Type B pancreatic cell (in vitro differentiated cells): ENCODE data around the gene APBA2. TPM values are rescaled to one million over a fixed set of nuclear protein-coding genes. Genes with fewer than 3 reads are reported as not detected.

Source experiments
- DNase-seq: peaks from one replicate; pipeline ENCODE4 v3.0.0; 2021; ENCODE audit warnings: mixed read lengths; ENCODE audit not compliant: unreplicated experiment; ENCODE audit errors: extremely low spot score
- H3K27ac Mint-ChIP-seq: 2 replicates; pipeline ENCODE4 v1.8.0; 2021; ENCODE audit warnings: mild to moderate bottlenecking, mixed read lengths
- H3K27me3 Mint-ChIP-seq: 2 replicates; pipeline ENCODE4 v1.8.0; 2021; ENCODE audit warnings: mixed read lengths
- H3K36me3 Mint-ChIP-seq: 2 replicates; pipeline ENCODE4 v1.8.0; 2021; ENCODE audit warnings: mixed read lengths
- H3K4me1 Mint-ChIP-seq: one replicate; pipeline ENCODE4 v1.8.0; 2021; ENCODE audit warnings: mixed read lengths; ENCODE audit not compliant: unreplicated experiment
- H3K4me3 Mint-ChIP-seq: 2 replicates; pipeline ENCODE4 v1.8.0; 2021; ENCODE audit warnings: mild to moderate bottlenecking, mixed read lengths
- H3K9me3 Mint-ChIP-seq: 2 replicates; pipeline ENCODE4 v1.8.0; 2021; ENCODE audit warnings: mixed read lengths
- CTCF ChIP-seq: fragments of 200-600 bp; sonication (generic); conservative IDR thresholded peaks from 2 replicates; pipeline ENCODE4 v1.5.0; 2021; ENCODE audit warnings: antibody characterized with exemption, mild to moderate bottlenecking
- total RNA-seq: library from RNA; stranded (reverse); gene quantifications from 2 replicates; pipeline ENCODE4 v1.2.1, GENCODE V29; 2021; ENCODE audit warnings: low replicate concordance

The APBA2 gene
- total RNA-seq, 1 donor from 2014 or later, result 33.3 TPM

GRCh38 chr15:28932361-28932760 is 46.6 kb downstream of the APBA2 start:
- Mint-ChIP-seq H3K27me3 (no peaks in the 10 kb centered on the region), H3K9me3 (no peaks in the 10 kb centered on the region), H3K36me3 (peaks cover 16% of the 10 kb centered on the region), H3K4me3 (no peak overlapping the region), H3K4me1 (peaks cover 13% of the 10 kb centered on the region), H3K27ac (no peak overlapping the region)
- DNase-seq, result no peak
- TF ChIP-seq CTCF, result no peak

GRCh38 chr15:28933710-28934445 is 48.1 kb downstream of the APBA2 start:
- Mint-ChIP-seq H3K4me1 (peaks cover 13% of the 10 kb centered on the region), H3K4me3 (no peak overlapping the region), H3K9me3 (no peaks in the 10 kb centered on the region), H3K27ac (no peak overlapping the region), H3K27me3 (no peaks in the 10 kb centered on the region), H3K36me3 (peaks cover 13% of the 10 kb centered on the region)
- no peak for DNase-seq
- TF ChIP-seq CTCF, result no peak

GRCh38 chr15:28934645-28935044 is 48.9 kb downstream of the APBA2 start:
- Mint-ChIP-seq H3K4me3 (no peak overlapping the region), H3K4me1 (peaks cover 13% of the 10 kb centered on the region), H3K27ac (no peak overlapping the region), H3K9me3 (no peaks in the 10 kb centered on the region), H3K27me3 (no peaks in the 10 kb centered on the region), H3K36me3 (peaks cover 10% of the 10 kb centered on the region)
- TF ChIP-seq CTCF, result no peak
- DNase-seq, result no peak

- Mint-ChIP-seq H3K27me3 (no peaks in the 10 kb centered on the region), H3K27ac (no peak overlapping the region), H3K9me3 (no peaks in the 10 kb centered on the region), H3K4me1 (peaks cover 13% of the 10 kb centered on the region), H3K4me3 (no peak overlapping the region), H3K36me3 (peaks cover 8% of the 10 kb centered on the region)
- no peak for DNase-seq
- TF ChIP-seq CTCF, result peak; percentile 58
These were observed 49.5 kb downstream of the APBA2 start for GRCh38 chr15:28935316-28935715.

GRCh38 chr15:28936081-28936480 is 50.3 kb downstream of the APBA2 start:
- no peaks in the 10 kb centered on the region for H3K27me3 Mint-ChIP-seq
- DNase-seq, result no peak
- TF ChIP-seq CTCF, result no peak
- peak overlapping the region; percentile 1 for H3K27ac Mint-ChIP-seq
- peaks cover 10% of the 10 kb centered on the region for H3K36me3 Mint-ChIP-seq
- no peak overlapping the region for H3K4me3 Mint-ChIP-seq
- no peaks in the 10 kb centered on the region for H3K9me3 Mint-ChIP-seq
- H3K4me1 Mint-ChIP-seq, result peaks cover 13% of the 10 kb centered on the region
